PC-9 (cell line): Measurements from ENCODE around the gene ITGB3.

ENCODE experiments used
- EZH2 ChIP-seq: fragments of 200-600 bp; sonication (generic); IDR thresholded peaks from 2 replicates; pipeline ENCODE4 v1.8.0; 2017; ENCODE audit warnings: antibody characterized with exemption, low read depth
- TF ChIP-seq, protein P1 (sequence below): fragments of 200-600 bp; sonication (generic); conservative IDR thresholded peaks from 2 replicates; pipeline ENCODE4 v1.6.1; 2017; ENCODE audit warnings: mixed run types, antibody characterized with exemption, mild to moderate bottlenecking, moderate library complexity

DNA sequence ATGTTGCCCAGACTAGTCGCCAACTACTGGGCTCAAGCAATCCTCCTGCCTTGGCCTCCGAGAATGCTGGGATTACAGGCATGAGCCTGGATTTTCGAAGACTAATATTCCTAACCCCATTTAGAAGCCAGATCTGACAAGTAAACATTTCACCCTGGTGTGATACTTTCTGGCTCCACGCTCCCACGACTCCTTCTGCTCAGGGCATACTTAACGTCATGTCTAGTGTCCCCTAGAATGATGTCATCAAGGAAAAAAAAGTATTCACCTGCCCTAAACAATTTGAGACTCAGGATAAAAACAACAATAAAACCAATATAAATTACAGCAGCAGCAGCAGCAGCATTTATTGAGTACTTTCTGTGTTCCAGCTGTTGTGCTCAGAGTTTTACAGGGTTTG lies 13.2 kb downstream of the ITGB3 start:
- TF ChIP-seq, protein P1, sequence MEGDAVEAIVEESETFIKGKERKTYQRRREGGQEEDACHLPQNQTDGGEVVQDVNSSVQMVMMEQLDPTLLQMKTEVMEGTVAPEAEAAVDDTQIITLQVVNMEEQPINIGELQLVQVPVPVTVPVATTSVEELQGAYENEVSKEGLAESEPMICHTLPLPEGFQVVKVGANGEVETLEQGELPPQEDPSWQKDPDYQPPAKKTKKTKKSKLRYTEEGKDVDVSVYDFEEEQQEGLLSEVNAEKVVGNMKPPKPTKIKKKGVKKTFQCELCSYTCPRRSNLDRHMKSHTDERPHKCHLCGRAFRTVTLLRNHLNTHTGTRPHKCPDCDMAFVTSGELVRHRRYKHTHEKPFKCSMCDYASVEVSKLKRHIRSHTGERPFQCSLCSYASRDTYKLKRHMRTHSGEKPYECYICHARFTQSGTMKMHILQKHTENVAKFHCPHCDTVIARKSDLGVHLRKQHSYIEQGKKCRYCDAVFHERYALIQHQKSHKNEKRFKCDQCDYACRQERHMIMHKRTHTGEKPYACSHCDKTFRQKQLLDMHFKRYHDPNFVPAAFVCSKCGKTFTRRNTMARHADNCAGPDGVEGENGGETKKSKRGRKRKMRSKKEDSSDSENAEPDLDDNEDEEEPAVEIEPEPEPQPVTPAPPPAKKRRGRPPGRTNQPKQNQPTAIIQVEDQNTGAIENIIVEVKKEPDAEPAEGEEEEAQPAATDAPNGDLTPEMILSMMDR = no peak
- TF ChIP-seq EZH2 = no peak
